Tibial artery (tissue), 4 donors: ENCODE results near the gene TMEM54.

ENCODE experiments used
- DNase-seq, 2 donors: peaks; one replicate each; pipeline ENCODE4 v3.0.0-alpha.2; 2019
- H3K27ac ChIP-seq, 2 donors: fragments of 200-600 bp; sonication (generic) in 1 of 2; 1 replicate in 1 of 2; 2 replicates in 1 of 2; pipeline ENCODE4 v1.5.1; 2018 to 2019; ENCODE audit warnings: mild to moderate bottlenecking in 1 of 2
- H3K27me3 ChIP-seq, 2 donors: fragments of 200-600 bp; sonication (generic) in 1 of 2; one replicate each; pipeline versions ENCODE4 v1.5.1 to v1.6.0; 2016 to 2019
- H3K36me3 ChIP-seq, 3 donors: fragments of 200-600 bp; sonication (generic) in 2 of 3; one replicate each; pipeline ENCODE4 v1.5.1; 2016 to 2019; ENCODE audit warnings: mild to moderate bottlenecking in 2 of 3
- H3K4me1 ChIP-seq, 4 donors: fragments of 200-600 bp; sonication (generic) in 2 of 4; 1 replicate in 3 of 4; 2 replicates in 1 of 4; pipeline ENCODE4 v1.5.1; 2016 to 2019
- H3K4me3 ChIP-seq, 2 donors: fragments of 200-600 bp; sonication (generic) in 1 of 2; 1 replicate in 1 of 2; 2 replicates in 1 of 2; pipeline ENCODE4 v1.5.1; 2018 to 2019; ENCODE audit warnings: mild to moderate bottlenecking in 2 of 2
- H3K9me3 ChIP-seq, 3 donors: fragments of 200-600 bp; sonication (generic) in 1 of 3; one replicate each; pipeline ENCODE4 v1.5.1; 2016 to 2019
- intact Hi-C: fragments of 100-400 bp; cut with DNase I; formaldehyde crosslinking; loops from one replicate; pipeline ENCODE4 v1.15.0; 2023; ENCODE audit warnings: low total_unique reads
- TF ChIP-seq, protein P1 (sequence below), 2 experiments: fragments of 200-600 bp in 1 of 2; fragments of 450-650 bp in 1 of 2; IDR thresholded peaks; one replicate each; pipeline ENCODE4 v1.5.1; 2017 to 2019; ENCODE audit warnings: antibody characterized with exemption in 2 of 2, mild to moderate bottlenecking in 1 of 2, moderate library complexity in 1 of 2

Gene TMEM54

DNA sequence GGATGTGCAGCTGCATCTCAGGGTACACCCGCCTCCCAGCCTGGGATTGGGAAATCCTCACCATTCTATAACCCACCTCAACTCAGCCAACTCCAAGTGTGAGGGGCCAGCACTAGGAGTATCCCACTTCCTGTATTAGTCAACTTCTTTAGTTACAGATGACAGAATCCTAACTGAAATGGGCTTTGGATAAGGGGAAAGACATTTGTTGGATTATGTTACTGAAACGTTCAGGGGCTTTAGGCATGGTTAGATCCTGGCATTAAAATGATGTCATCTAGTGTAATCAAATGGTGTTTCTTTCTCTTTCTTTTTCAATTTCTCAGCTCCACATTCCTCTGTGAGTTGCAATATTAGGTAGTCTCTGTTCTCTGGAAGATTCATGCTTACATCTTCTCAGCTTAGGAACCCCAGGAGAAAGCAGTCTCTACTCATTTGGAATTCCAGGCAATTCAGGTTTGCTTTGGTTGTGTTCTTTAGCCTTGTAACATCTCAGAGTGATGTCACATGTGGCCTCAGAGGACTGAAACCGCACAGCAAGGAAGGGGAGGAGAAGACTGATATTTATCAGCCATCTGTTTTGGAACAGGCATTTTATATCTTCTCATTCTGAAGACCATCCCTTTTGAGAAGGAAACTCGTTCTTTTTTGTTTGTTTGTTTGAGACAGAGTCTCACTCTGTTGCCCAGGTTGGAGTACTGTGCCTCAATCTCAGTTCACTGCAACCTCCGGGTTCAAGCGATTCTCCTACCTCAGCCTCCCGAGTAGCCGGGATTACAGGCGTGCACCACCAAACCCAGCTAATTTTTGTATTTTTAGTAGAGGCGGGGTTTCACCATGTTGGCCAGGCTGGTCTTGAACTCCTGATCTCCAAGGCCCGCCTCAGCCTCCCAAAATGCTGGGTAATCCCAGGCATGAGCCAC lies 18.9 kb upstream of the TMEM54 start:
- no peaks in the 10 kb centered on the region for H3K36me3 ChIP-seq
- peaks cover 0 to 15% (median 4%) of the 10 kb centered on the region in 4 donors for H3K4me1 ChIP-seq
- TF ChIP-seq, protein P1, sequence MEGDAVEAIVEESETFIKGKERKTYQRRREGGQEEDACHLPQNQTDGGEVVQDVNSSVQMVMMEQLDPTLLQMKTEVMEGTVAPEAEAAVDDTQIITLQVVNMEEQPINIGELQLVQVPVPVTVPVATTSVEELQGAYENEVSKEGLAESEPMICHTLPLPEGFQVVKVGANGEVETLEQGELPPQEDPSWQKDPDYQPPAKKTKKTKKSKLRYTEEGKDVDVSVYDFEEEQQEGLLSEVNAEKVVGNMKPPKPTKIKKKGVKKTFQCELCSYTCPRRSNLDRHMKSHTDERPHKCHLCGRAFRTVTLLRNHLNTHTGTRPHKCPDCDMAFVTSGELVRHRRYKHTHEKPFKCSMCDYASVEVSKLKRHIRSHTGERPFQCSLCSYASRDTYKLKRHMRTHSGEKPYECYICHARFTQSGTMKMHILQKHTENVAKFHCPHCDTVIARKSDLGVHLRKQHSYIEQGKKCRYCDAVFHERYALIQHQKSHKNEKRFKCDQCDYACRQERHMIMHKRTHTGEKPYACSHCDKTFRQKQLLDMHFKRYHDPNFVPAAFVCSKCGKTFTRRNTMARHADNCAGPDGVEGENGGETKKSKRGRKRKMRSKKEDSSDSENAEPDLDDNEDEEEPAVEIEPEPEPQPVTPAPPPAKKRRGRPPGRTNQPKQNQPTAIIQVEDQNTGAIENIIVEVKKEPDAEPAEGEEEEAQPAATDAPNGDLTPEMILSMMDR (IDR thresholded peaks at IDR 0.05): no peak
- peaks cover 0 to 18% of the 10 kb centered on the region in 2 donors for H3K27me3 ChIP-seq
- no peak overlapping the region for H3K4me3 ChIP-seq
- no peak overlapping the region for H3K27ac ChIP-seq
- DNase-seq: no peak
- intact Hi-C loops: no loop called here
- H3K9me3 ChIP-seq: no peaks in the 10 kb centered on the region

DNA sequence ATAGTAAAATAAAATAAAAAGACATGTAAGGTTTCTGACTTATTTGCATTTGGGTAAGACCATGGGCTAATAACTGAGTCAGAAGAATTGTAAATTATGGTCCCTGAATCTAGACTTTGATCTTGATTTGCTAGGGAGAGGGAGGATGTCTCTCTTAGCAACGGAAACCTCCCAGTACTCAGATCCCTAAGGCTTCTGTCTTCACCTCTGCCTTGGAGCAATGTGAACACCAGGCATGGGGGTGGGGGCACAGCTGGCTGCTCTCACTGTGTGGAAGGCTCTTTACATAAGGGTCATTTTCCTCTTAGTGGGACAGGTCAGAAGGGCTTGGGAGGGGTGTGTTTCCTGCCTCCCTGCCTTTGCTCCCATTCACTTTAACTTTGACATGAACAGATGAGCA lies 17.0 kb upstream of the TMEM54 start:
- H3K36me3 ChIP-seq: no peaks in the 10 kb centered on the region
- no peak overlapping the region for H3K27ac ChIP-seq
- TF ChIP-seq, protein P1 (IDR thresholded peaks at IDR 0.05): no peak
- peaks cover 0 to 9% (median 2%) of the 10 kb centered on the region in 4 donors for H3K4me1 ChIP-seq
- intact Hi-C loops: no loop called here
- H3K9me3 ChIP-seq: no peaks in the 10 kb centered on the region
- DNase-seq: no peak
- peaks cover 0 to 3% of the 10 kb centered on the region in 2 donors for H3K27me3 ChIP-seq
- H3K4me3 ChIP-seq: no peak overlapping the region

DNA sequence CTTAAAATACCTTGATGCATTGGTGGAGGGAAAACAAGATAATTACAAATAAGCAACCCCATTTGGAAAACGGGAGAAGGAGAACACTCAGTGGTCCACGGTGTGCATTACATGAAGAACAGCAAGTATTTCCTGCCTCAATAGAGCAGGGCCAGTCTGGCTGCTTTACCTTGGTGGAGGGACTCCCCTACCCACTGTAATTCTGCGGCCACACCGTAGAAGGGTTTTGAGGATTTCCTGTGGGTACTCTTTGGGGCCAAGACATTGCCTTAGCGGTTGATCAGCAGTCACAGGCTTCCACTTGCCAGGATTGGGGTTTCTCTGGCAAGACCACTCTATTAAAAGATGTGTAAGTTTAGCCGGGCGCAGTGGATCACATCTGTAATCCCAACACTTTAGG lies 16.3 kb upstream of the TMEM54 start:
- H3K4me1 ChIP-seq: peaks cover 0 to 9% (median 2%) of the 10 kb centered on the region in 4 donors
- TF ChIP-seq, protein P1 (IDR thresholded peaks at IDR 0.05): no peak
- no peak overlapping the region for H3K27ac ChIP-seq
- intact Hi-C loops: no loop called here
- no peak for DNase-seq
- no peak overlapping the region for H3K4me3 ChIP-seq
- no peaks in the 10 kb centered on the region for H3K36me3 ChIP-seq
- H3K9me3 ChIP-seq: no peaks in the 10 kb centered on the region
- H3K27me3 ChIP-seq: no peaks in the 10 kb centered on the region

DNA sequence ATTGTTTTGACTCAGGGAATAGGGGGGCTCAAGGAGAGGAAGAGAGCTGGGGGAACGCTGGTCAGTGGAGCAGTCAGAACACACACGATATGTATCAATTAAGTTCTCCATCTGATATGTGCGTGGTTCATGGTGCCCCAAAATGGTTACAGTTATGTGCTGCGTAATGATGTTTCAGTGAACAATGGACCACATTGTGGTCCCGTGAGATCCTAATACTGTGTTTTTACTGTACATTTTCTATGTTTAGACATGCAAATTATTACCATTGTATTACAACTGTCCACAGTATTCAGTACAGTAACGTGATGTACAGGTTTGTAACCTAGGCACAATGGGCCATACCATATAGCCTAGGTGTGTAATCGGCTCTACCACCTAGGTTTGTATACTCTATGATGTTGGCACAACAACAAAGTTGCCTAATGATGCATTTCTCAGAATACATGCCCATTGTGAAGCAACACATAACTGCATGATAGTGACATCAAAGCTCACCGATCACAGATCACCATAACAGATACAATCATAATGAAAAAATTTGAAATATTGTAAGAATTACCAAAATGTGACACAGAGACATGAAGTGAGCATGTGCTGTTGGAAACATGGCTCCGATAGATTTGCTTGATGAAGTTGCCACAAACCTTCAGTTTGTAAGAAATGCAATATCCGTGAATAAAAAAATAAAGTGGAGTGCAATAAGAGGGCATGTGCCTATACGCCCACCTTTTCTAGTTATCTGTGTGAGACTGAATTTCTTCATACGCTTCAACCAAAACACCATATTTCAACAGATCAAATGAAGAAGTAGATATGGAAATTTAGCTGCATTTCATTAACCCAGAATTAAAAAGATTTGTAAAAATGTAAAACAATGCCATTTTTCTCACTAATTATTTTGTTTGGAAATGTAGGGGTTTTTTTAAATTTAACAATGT lies 14.8 kb upstream of the TMEM54 start:
- intact Hi-C loops: no loop called here
- Histone ChIP-seq H3K36me3 (no peaks in the 10 kb centered on the region), H3K9me3 (no peaks in the 10 kb centered on the region), H3K27ac (no peak overlapping the region), H3K4me3 (no peak overlapping the region), H3K27me3 (no peaks in the 10 kb centered on the region), H3K4me1 (peaks cover 0 to 7% (median 2%) of the 10 kb centered on the region in 4 donors)
- no peak for DNase-seq
- TF ChIP-seq, protein P1 (IDR thresholded peaks at IDR 0.05): no peak

DNA sequence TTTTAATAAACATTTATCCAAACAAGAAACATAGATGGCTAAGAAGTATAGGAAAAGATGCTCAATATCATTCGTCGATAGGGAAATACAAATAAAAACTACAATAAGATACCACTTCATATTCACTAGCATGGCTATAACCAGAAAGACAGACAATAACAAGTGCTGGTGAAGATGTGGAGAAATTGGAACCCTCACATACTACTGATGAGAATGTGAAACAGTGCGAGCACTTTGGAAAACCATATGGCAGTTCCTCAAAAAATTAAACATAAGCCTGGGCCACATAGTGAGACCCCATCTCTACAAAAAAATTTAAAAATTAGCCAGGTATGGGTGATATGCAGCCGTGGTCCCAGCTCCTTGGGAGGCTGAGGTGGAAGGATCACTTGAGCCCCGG lies 9.1 kb upstream of the TMEM54 start:
- no peaks in the 10 kb centered on the region for H3K4me1 ChIP-seq
- no peaks in the 10 kb centered on the region for H3K9me3 ChIP-seq
- H3K27ac ChIP-seq: no peak overlapping the region
- peaks cover 0 to 7% of the 10 kb centered on the region in 2 donors for H3K27me3 ChIP-seq
- intact Hi-C loops: no loop called here
- no peak for DNase-seq
- H3K36me3 ChIP-seq: no peaks in the 10 kb centered on the region
- TF ChIP-seq, protein P1 (IDR thresholded peaks at IDR 0.05): no peak
- H3K4me3 ChIP-seq: no peak overlapping the region
